Neural crest cell (in vitro differentiated cells): ENCODE measurements around the gene ELOVL5. TPM values are rescaled to one million over a fixed set of nuclear protein-coding genes. Genes with fewer than 3 reads are reported as not detected.

Experiments
- DNase-seq: peaks from one replicate; pipeline ENCODE4 v3.0.0; 2021; ENCODE audit warnings: low read depth, mixed read lengths, low spot score
- H3K27ac Mint-ChIP-seq: one replicate; pipeline ENCODE4 v1.8.0; 2021; ENCODE audit warnings: mild to moderate bottlenecking, mixed read lengths; ENCODE audit not compliant: unreplicated experiment
- H3K27me3 Mint-ChIP-seq: 2 replicates; pipeline ENCODE4 v1.8.0; 2021; ENCODE audit warnings: low read depth, mild to moderate bottlenecking, mixed read lengths
- H3K36me3 Mint-ChIP-seq: 2 replicates; pipeline ENCODE4 v1.8.0; 2021; ENCODE audit warnings: low read depth, mild to moderate bottlenecking, mixed read lengths
- H3K4me1 Mint-ChIP-seq: 2 replicates; pipeline ENCODE4 v1.8.0; 2021; ENCODE audit warnings: mixed read lengths
- H3K4me3 Mint-ChIP-seq: one replicate; pipeline ENCODE4 v1.8.0; 2021; ENCODE audit warnings: mild to moderate bottlenecking, mixed read lengths
- H3K9me3 Mint-ChIP-seq: 2 replicates; pipeline ENCODE4 v1.8.0; 2021; ENCODE audit warnings: mixed read lengths
- total RNA-seq: library from RNA; stranded (reverse); gene quantifications from 2 replicates; pipeline ENCODE4 v1.2.1, GENCODE V29; 2021
- TF ChIP-seq, protein P1 (sequence below): fragments of 200-600 bp; sonication (generic); conservative IDR thresholded peaks from 2 replicates; pipeline ENCODE4 v1.5.0; 2021; ENCODE audit warnings: antibody characterized with exemption, mild to moderate bottlenecking

Gene ELOVL5
- total RNA-seq, 1 donor from 2014 or later = 152 TPM

GRCh38 chr6:53376661-53377226, 28.0 kb upstream of the ELOVL5 start:
- Mint-ChIP-seq H3K4me3 (no peak overlapping the region), H3K27me3 (no peaks in the 10 kb centered on the region), H3K4me1 (no peaks in the 10 kb centered on the region), H3K9me3 (no peaks in the 10 kb centered on the region), H3K36me3 (no peaks in the 10 kb centered on the region), H3K27ac (no peak overlapping the region)
- TF ChIP-seq, protein P1, sequence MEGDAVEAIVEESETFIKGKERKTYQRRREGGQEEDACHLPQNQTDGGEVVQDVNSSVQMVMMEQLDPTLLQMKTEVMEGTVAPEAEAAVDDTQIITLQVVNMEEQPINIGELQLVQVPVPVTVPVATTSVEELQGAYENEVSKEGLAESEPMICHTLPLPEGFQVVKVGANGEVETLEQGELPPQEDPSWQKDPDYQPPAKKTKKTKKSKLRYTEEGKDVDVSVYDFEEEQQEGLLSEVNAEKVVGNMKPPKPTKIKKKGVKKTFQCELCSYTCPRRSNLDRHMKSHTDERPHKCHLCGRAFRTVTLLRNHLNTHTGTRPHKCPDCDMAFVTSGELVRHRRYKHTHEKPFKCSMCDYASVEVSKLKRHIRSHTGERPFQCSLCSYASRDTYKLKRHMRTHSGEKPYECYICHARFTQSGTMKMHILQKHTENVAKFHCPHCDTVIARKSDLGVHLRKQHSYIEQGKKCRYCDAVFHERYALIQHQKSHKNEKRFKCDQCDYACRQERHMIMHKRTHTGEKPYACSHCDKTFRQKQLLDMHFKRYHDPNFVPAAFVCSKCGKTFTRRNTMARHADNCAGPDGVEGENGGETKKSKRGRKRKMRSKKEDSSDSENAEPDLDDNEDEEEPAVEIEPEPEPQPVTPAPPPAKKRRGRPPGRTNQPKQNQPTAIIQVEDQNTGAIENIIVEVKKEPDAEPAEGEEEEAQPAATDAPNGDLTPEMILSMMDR = no peak
- DNase-seq = no peak

GRCh38 chr6:53375847-53376246, 27.1 kb upstream of the ELOVL5 start:
- H3K4me3 Mint-ChIP-seq = no peak overlapping the region
- no peaks in the 10 kb centered on the region for H3K4me1 Mint-ChIP-seq
- H3K9me3 Mint-ChIP-seq = no peaks in the 10 kb centered on the region
- TF ChIP-seq, protein P1 = no peak
- no peaks in the 10 kb centered on the region for H3K36me3 Mint-ChIP-seq
- no peak for DNase-seq
- no peaks in the 10 kb centered on the region for H3K27me3 Mint-ChIP-seq
- no peak overlapping the region for H3K27ac Mint-ChIP-seq

GRCh38 chr6:53373638-53374037, 24.9 kb upstream of the ELOVL5 start:
- no peaks in the 10 kb centered on the region for H3K27me3 Mint-ChIP-seq
- TF ChIP-seq, protein P1 = no peak
- H3K4me3 Mint-ChIP-seq = no peak overlapping the region
- no peak overlapping the region for H3K27ac Mint-ChIP-seq
- no peaks in the 10 kb centered on the region for H3K9me3 Mint-ChIP-seq
- no peak for DNase-seq
- no peaks in the 10 kb centered on the region for H3K36me3 Mint-ChIP-seq
- H3K4me1 Mint-ChIP-seq = no peaks in the 10 kb centered on the region

DNA sequence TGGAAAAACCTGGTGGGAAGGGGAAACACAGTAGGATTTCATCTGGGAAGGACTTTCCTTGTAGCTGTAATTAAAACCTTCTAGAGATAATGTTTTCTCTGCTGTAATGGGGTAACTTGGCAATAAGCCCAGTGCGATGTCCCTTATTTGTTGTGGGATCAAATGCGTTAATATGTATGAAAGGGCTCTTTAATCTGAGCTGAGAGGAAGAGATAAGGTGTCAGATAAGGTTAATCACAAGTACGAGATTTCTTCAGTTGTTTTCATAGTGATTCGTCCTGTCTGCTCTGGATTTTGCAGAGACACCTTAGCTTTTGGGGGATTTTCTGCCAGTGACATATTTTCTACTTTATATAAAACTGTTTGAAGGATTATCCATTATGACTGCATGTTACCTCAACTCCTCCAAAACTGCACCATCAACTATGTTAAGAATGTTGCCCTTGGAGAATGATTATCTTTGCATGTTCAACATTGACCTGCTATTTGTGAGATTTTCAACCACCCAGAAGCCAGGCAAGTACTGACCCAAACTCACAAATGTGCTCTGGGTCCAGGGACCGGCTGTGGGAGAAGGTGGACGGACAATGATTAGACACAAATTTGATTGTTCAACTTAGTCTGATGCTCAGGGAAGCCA, 21.2 kb upstream of the ELOVL5 start:
- Mint-ChIP-seq H3K27ac (no peak overlapping the region), H3K9me3 (peaks cover 5% of the 10 kb centered on the region), H3K4me1 (no peaks in the 10 kb centered on the region), H3K36me3 (no peaks in the 10 kb centered on the region), H3K4me3 (no peak overlapping the region), H3K27me3 (no peaks in the 10 kb centered on the region)
- TF ChIP-seq, protein P1 = no peak
- DNase-seq = no peak

GRCh38 chr6:53369051-53369450, 20.3 kb upstream of the ELOVL5 start:
- Mint-ChIP-seq H3K4me3 (no peak overlapping the region), H3K27me3 (no peaks in the 10 kb centered on the region), H3K9me3 (peaks cover 5% of the 10 kb centered on the region)

More at GRCh38 chr6:53369051-53369450, 20.3 kb upstream of the ELOVL5 start:
- H3K36me3 Mint-ChIP-seq = no peaks in the 10 kb centered on the region
- no peak for DNase-seq
- H3K27ac Mint-ChIP-seq = no peak overlapping the region
- TF ChIP-seq, protein P1 = no peak
- no peaks in the 10 kb centered on the region for H3K4me1 Mint-ChIP-seq
